ENCODE results near the gene RIN3.

Gene RIN3

GRCh38 chr14:92688434-92689375 is 175.1 kb downstream of the RIN3 start:
- no peak for TF ChIP-seq CTCF (IDR thresholded peaks at IDR 0.05; ENCODE audit: low read depth, low read length, missing control alignments)
- H3K4me3 ChIP-seq (ENCODE audit: low read depth, low read length): no peak overlapping the region
- no peak for DNase-seq (ENCODE audit: low read depth)

GRCh38 chr14:92690171-92691011 is 176.8 kb downstream of the RIN3 start:
- peak; percentile 73 for TF ChIP-seq CTCF (IDR thresholded peaks at IDR 0.05; ENCODE audit: low read depth, low read length, missing control alignments)
- H3K4me3 ChIP-seq (ENCODE audit: low read depth, low read length): no peak overlapping the region
- DNase-seq (ENCODE audit: low read depth): no peak

DNA sequence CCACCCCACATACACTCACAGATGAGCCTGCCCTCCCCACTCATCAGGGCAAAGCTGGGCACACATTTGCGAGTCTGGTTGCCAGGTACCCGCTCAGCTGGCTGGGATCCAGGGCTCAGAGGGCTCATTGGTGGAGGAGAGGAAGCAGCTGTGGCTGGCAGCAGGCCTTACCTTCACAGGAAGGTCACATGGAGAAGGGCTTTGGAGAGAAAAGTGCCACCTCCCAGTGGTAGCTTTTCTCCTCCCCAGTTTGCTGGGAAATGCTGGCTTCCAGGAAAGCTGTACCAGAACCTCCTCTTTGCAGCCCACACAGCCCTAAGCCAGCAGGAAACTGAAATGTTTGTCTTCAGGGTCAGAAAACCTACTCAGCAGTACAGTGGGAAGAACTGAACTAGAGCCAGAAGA is 179.2 kb downstream of the RIN3 start:
- H3K4me3 ChIP-seq (ENCODE audit: low read depth, low read length): no peak overlapping the region
- DNase-seq (ENCODE audit: low read depth): no peak
- TF ChIP-seq CTCF (IDR thresholded peaks at IDR 0.05; ENCODE audit: low read depth, low read length, missing control alignments): no peak

DNA sequence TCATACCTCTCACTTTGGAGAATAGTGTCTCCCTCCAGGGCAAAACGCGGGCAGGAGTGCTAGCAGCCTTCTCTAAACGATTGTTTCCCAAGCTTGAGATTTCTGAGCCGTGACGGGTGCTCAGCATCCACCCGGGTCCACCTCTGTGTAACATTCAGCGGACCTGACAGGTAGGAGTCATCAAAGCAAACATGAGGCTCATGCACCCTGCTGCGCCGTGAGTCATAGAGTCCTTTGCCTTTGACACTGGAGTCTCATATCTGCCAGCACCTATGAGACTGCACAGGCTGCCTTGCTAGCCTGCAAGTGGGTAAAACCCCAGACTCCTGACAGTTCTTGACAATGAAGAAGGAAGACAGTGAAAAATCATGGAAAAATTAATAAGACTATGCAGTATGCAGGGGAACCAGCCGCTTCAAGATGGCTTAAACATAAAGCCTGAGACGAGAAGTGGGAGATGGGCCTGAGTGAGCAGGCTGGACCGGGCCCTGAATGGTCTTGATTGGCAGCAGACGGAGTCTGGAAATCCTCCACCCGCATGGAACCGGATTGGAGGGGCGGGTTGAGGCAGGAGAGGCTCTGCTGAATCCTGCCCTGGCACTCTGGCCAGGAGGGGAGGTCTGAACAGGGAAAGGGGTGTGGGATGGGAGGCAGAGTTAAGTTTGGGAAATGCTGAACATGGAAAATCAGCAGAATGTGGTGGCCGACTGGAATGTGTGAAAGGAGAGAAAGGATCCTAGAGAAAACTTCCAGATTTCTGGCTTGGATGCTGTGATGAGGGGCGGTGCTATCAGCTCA is 180.6 kb downstream of the RIN3 start:
- no peak for DNase-seq (ENCODE audit: low read depth)

GRCh38 chr14:92694807-92695206 is 181.2 kb downstream of the RIN3 start:
- no peak for DNase-seq (ENCODE audit: low read depth)
- no peak for TF ChIP-seq CTCF (IDR thresholded peaks at IDR 0.05; ENCODE audit: low read depth, low read length, missing control alignments)
- H3K4me3 ChIP-seq (ENCODE audit: low read depth, low read length): no peak overlapping the region

More for the DNA sequence above, 180.6 kb downstream of the RIN3 start:
- TF ChIP-seq CTCF (IDR thresholded peaks at IDR 0.05; ENCODE audit: low read depth, low read length, missing control alignments): no peak
- no peak overlapping the region for H3K4me3 ChIP-seq (ENCODE audit: low read depth, low read length)

DNA sequence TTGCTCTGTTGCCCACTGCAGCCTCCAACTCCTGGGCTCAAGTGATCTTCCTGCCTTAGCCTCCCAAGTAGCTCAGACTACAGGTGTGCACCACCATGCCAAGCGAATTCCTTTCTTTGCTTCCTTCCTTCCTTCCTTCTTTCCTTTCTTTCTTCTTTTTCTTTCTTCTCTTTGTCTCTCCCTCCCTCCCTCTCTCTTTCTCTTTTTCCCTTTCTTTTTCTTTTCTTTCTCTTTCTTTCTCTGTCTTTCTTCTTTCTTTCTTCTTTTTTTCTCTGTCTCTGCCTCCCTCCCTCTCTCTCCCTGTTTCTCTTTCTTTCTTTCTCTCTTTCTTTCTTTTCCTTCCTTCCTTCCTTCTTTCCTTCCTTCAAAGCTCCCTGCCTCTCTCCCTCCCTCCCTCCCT is 182.0 kb downstream of the RIN3 start:
- no peak for TF ChIP-seq CTCF (IDR thresholded peaks at IDR 0.05; ENCODE audit: low read depth, low read length, missing control alignments)
- H3K4me3 ChIP-seq (ENCODE audit: low read depth, low read length): no peak overlapping the region
- DNase-seq (ENCODE audit: low read depth): no peak
